PC-9 (cell line): ENCODE measurements around the gene LIN7A.

Experiments
- CTCF ChIP-seq: fragments of 200-600 bp; sonication (generic); conservative IDR thresholded peaks from 2 replicates; pipeline ENCODE4 v1.6.1; 2017; ENCODE audit warnings: mixed run types, antibody characterized with exemption, mild to moderate bottlenecking, moderate library complexity
- EZH2 ChIP-seq: fragments of 200-600 bp; sonication (generic); IDR thresholded peaks from 2 replicates; pipeline ENCODE4 v1.8.0; 2017; ENCODE audit warnings: antibody characterized with exemption, low read depth

GRCh38 chr12:80821513-80822000 is 116.2 kb downstream of the LIN7A start:
- no peak for TF ChIP-seq CTCF
- no peak for TF ChIP-seq EZH2
